Neuronal stem cell (in vitro differentiated cells): Measurements from ENCODE around the gene IL15RA.
A peak's percentile ranks its signal among the peaks of the same experiment; 100 is the strongest.

ENCODE experiments used
- DNase-seq: peaks from one replicate; pipeline ENCODE4 v3.0.0-alpha.2; 2013; ENCODE audit warnings: low spot score
- H2AFZ ChIP-seq: one replicate; pipeline ENCODE4 v1.6.1; 2013; ENCODE audit warnings: mild to moderate bottlenecking, low read length, inconsistent platforms
- H2AK5ac ChIP-seq: 2 replicates; pipeline ENCODE4 v1.6.1; 2013; ENCODE audit warnings: low read depth, mild to moderate bottlenecking, inconsistent platforms, low read length, moderate library complexity, mixed read lengths
- H2BK120ac ChIP-seq: 2 replicates; pipeline ENCODE4 v1.6.1; 2013; ENCODE audit warnings: low read depth, mild to moderate bottlenecking, inconsistent platforms, low read length, moderate library complexity, mixed read lengths
- H2BK12ac ChIP-seq: one replicate; pipeline ENCODE4 v1.6.1; 2013; ENCODE audit warnings: low read length, inconsistent platforms
- H2BK15ac ChIP-seq: 2 replicates; pipeline ENCODE4 v1.6.1; 2013; ENCODE audit warnings: mild to moderate bottlenecking, low read length, inconsistent platforms, mixed read lengths
- H2BK5ac ChIP-seq: one replicate; pipeline ENCODE4 v1.6.1; 2013; ENCODE audit warnings: inconsistent platforms, mild to moderate bottlenecking, low read length, moderate library complexity
- H3K14ac ChIP-seq: one replicate; pipeline ENCODE4 v1.6.1; 2013; ENCODE audit warnings: low read length, inconsistent platforms
- H3K18ac ChIP-seq: 2 replicates; pipeline ENCODE4 v1.6.1; 2013; ENCODE audit warnings: low read length, inconsistent platforms
- H3K23ac ChIP-seq: 2 replicates; pipeline ENCODE4 v1.6.1; 2013; ENCODE audit warnings: low read depth, mild to moderate bottlenecking, mixed read lengths, low read length, inconsistent platforms; ENCODE audit not compliant: poor library complexity
- H3K27ac ChIP-seq: replicated peaks from 3 replicates; pipeline ENCODE4 v1.5.1; 2013; ENCODE audit warnings: low read length, inconsistent platforms
- H3K27me3 ChIP-seq, 3 experiments: 2 replicates each; pipeline ENCODE4 v1.6.1; 2013; ENCODE audit warnings: low read length in 3 of 3, mild to moderate bottlenecking in 2 of 3, inconsistent platforms in 1 of 3, low read depth in 1 of 3, mixed read lengths in 1 of 3, moderate library complexity in 1 of 3; ENCODE audit not compliant: control insufficient read depth in 3 of 3, insufficient read depth in 3 of 3
- H3K36me3 ChIP-seq, 2 donors: replicated peaks in 1 of 2; 2 replicates each; pipeline ENCODE4 v1.6.1; 2013; ENCODE audit warnings: low read length in 2 of 2; ENCODE audit not compliant: control insufficient read depth in 2 of 2, insufficient read depth in 2 of 2
- H3K4ac ChIP-seq: 2 replicates; pipeline ENCODE4 v1.6.1; 2013; ENCODE audit warnings: inconsistent platforms, mild to moderate bottlenecking, low read length, moderate library complexity
- H3K4me1 ChIP-seq, 2 donors: 1 replicate in 1 of 2; 2 replicates in 1 of 2; pipeline ENCODE4 v1.6.1; 2013; ENCODE audit warnings: low read length in 2 of 2, low read depth in 1 of 2; ENCODE audit not compliant: control insufficient read depth in 2 of 2, insufficient read depth in 1 of 2
- H3K4me2 ChIP-seq: one replicate; pipeline ENCODE4 v1.6.1; 2013; ENCODE audit warnings: mild to moderate bottlenecking, low read length, inconsistent platforms; ENCODE audit not compliant: insufficient read depth, poor library complexity, severe bottlenecking
- H3K4me3 ChIP-seq, 2 donors: 2 replicates each; pipeline ENCODE4 v1.5.1; 2013; ENCODE audit warnings: low read length in 2 of 2, mild to moderate bottlenecking in 2 of 2, inconsistent platforms in 1 of 2, moderate library complexity in 1 of 2
- H3K79me1 ChIP-seq: one replicate; pipeline ENCODE4 v1.6.1; 2013; ENCODE audit warnings: low read depth, mild to moderate bottlenecking, inconsistent platforms, low read length, moderate library complexity
- H3K9ac ChIP-seq: one replicate; pipeline ENCODE4 v1.6.1; 2013; ENCODE audit warnings: mild to moderate bottlenecking, low read depth, low read length, inconsistent platforms; ENCODE audit not compliant: poor library complexity
- H3K9me3 ChIP-seq, 2 donors: replicated peaks in 1 of 2; 2 replicates each; pipeline versions ENCODE3 to v1.6.1; 2013; ENCODE audit warnings: low read length in 2 of 2, mild to moderate bottlenecking in 2 of 2, inconsistent platforms in 1 of 2, low read depth in 1 of 2, mixed read lengths in 1 of 2, moderate library complexity in 1 of 2; ENCODE audit not compliant: control insufficient read depth in 2 of 2, insufficient read depth in 1 of 2
- H4K8ac ChIP-seq: one replicate; pipeline ENCODE4 v1.6.1; 2013; ENCODE audit warnings: low read depth, mild to moderate bottlenecking, inconsistent platforms, low read length, moderate library complexity
- H4K91ac ChIP-seq: one replicate; pipeline ENCODE4 v1.6.1; 2013; ENCODE audit warnings: low read length, low read depth, mild to moderate bottlenecking, inconsistent platforms; ENCODE audit not compliant: poor library complexity
- WGBS, 2 donors: extraction: QIAGEN DNeasy Blood & Tissue Kit; methylation state at CpG; one replicate each; pipeline ENCODE4 v1.1.7; 2013; ENCODE audit warnings: missing lambda C conversion rate in 2 of 2, mixed read lengths in 1 of 2; ENCODE audit not compliant: insufficient read length in 2 of 2, insufficient replicate concordance in 1 of 2; ENCODE audit errors: extremely low coverage in 2 of 2; 5-methylcytosine and 5-hydroxymethylcytosine counted together

Gene IL15RA

GRCh38 chr10:5949009-5949759 is 28.2 kb downstream of the IL15RA start:
- Histone ChIP-seq H2BK12ac (no peak overlapping the region), H3K4me2 (no peak overlapping the region), H3K4me3 (no peak overlapping the region), H2BK5ac (no peak overlapping the region), H2BK120ac (no peak overlapping the region), H3K9me3 (no peaks in the 10 kb centered on the region), H2BK15ac (no peak overlapping the region), H3K18ac (no peak overlapping the region), H3K4ac (no peak overlapping the region), H4K8ac (no peak overlapping the region), H3K23ac (no peak overlapping the region), H3K36me3 (no peaks in the 10 kb centered on the region), H3K14ac (no peak overlapping the region), H3K27me3 (peaks cover 0 to 43% (median 0%) of the 10 kb centered on the region in 3 experiments), H2AK5ac (no peak overlapping the region), H2AFZ (peak overlapping the region; percentile 49), H3K27ac (no peak overlapping the region), H3K79me1 (no peaks in the 10 kb centered on the region), H3K9ac (no peak overlapping the region), H4K91ac (no peak overlapping the region), H3K4me1 (no peaks in the 10 kb centered on the region)
- peak; percentile 15 for DNase-seq
- WGBS, 2 donors, result no CpG with 5 or more reads among the region's 14 CpGs

- H2BK15ac ChIP-seq, result no peak overlapping the region
- no peak overlapping the region for H3K9ac ChIP-seq
- no peaks in the 10 kb centered on the region for H3K9me3 ChIP-seq
- H3K4me2 ChIP-seq, result no peak overlapping the region
- H3K27me3 ChIP-seq, result peaks cover 0 to 36% (median 0%) of the 10 kb centered on the region in 3 experiments
- H3K4me3 ChIP-seq, result no peak overlapping the region
- H3K79me1 ChIP-seq, result no peaks in the 10 kb centered on the region
- H3K14ac ChIP-seq, result no peak overlapping the region
- H2AK5ac ChIP-seq, result peak overlapping the region; percentile 49
- H2BK5ac ChIP-seq, result no peak overlapping the region
- DNase-seq, result no peak
- no peak overlapping the region for H4K91ac ChIP-seq
- H3K36me3 ChIP-seq, result no peaks in the 10 kb centered on the region
- no peak overlapping the region for H3K27ac ChIP-seq
- H3K18ac ChIP-seq, result no peak overlapping the region
- H2BK120ac ChIP-seq, result no peak overlapping the region
- WGBS, 2 donors, result no CpG with 5 or more reads among the region's 6 CpGs
- H2AFZ ChIP-seq, result no peak overlapping the region
- peaks cover 0 to 2% of the 10 kb centered on the region in 2 donors for H3K4me1 ChIP-seq
- no peak overlapping the region for H4K8ac ChIP-seq
- no peak overlapping the region for H3K23ac ChIP-seq
- H3K4ac ChIP-seq, result no peak overlapping the region
- H2BK12ac ChIP-seq, result no peak overlapping the region
Measured at GRCh38 chr10:5948208-5948585, 29.1 kb downstream of the IL15RA start.

GRCh38 chr10:5947471-5948207 is 29.7 kb downstream of the IL15RA start:
- WGBS, 2 donors, result no CpG with 5 or more reads among the region's 17 CpGs
- no peaks in the 10 kb centered on the region for H3K36me3 ChIP-seq
- DNase-seq, result no peak
- H3K27me3 ChIP-seq, result peaks cover 0 to 31% (median 0%) of the 10 kb centered on the region in 3 experiments
- no peak overlapping the region for H3K18ac ChIP-seq
- H3K79me1 ChIP-seq, result no peaks in the 10 kb centered on the region
- no peak overlapping the region for H3K23ac ChIP-seq
- no peak overlapping the region for H2BK15ac ChIP-seq
- no peak overlapping the region for H2AFZ ChIP-seq
- H3K27ac ChIP-seq, result no peak overlapping the region
- no peak overlapping the region for H3K4me2 ChIP-seq
- H2BK5ac ChIP-seq, result no peak overlapping the region
- H2AK5ac ChIP-seq, result peak overlapping the region; percentile 49
- no peak overlapping the region for H3K9ac ChIP-seq
- no peak overlapping the region for H2BK120ac ChIP-seq
- H4K8ac ChIP-seq, result no peak overlapping the region
- no peak overlapping the region for H3K4me3 ChIP-seq
- no peak overlapping the region for H2BK12ac ChIP-seq
- H3K9me3 ChIP-seq, result no peaks in the 10 kb centered on the region
- H4K91ac ChIP-seq, result no peak overlapping the region
- no peak overlapping the region for H3K14ac ChIP-seq
- no peak overlapping the region for H3K4ac ChIP-seq
- H3K4me1 ChIP-seq, result peaks cover 0 to 2% of the 10 kb centered on the region in 2 donors

GRCh38 chr10:5946786-5947185 is 30.6 kb downstream of the IL15RA start:
- WGBS, 2 donors, result no CpG with 5 or more reads among the region's 8 CpGs
- Histone ChIP-seq H3K79me1 (no peaks in the 10 kb centered on the region), H3K4me1 (peaks cover 0 to 2% of the 10 kb centered on the region in 2 donors), H3K4ac (no peak overlapping the region), H3K23ac (no peak overlapping the region), H3K9me3 (no peaks in the 10 kb centered on the region), H3K9ac (no peak overlapping the region), H2BK12ac (no peak overlapping the region), H2BK5ac (no peak overlapping the region), H2BK15ac (no peak overlapping the region), H2BK120ac (no peak overlapping the region), H3K18ac (no peak overlapping the region), H3K27me3 (peaks cover 0 to 23% (median 0%) of the 10 kb centered on the region in 3 experiments), H3K36me3 (no peaks in the 10 kb centered on the region), H2AK5ac (no peak overlapping the region), H3K4me2 (no peak overlapping the region), H3K4me3 (no peak overlapping the region), H3K27ac (no peak overlapping the region), H4K8ac (no peak overlapping the region), H4K91ac (no peak overlapping the region), H2AFZ (no peak overlapping the region), H3K14ac (no peak overlapping the region)
- no peak for DNase-seq
